Measurements from ENCODE around the gene HUWE1.

Gene HUWE1

GRCh38 chrX:53685711-53686110 lies 808 bp downstream of the HUWE1 start:
- no peak for DNase-seq (ENCODE audit: extremely low read depth in 1 of 2, low read depth in 1 of 2)

DNA sequence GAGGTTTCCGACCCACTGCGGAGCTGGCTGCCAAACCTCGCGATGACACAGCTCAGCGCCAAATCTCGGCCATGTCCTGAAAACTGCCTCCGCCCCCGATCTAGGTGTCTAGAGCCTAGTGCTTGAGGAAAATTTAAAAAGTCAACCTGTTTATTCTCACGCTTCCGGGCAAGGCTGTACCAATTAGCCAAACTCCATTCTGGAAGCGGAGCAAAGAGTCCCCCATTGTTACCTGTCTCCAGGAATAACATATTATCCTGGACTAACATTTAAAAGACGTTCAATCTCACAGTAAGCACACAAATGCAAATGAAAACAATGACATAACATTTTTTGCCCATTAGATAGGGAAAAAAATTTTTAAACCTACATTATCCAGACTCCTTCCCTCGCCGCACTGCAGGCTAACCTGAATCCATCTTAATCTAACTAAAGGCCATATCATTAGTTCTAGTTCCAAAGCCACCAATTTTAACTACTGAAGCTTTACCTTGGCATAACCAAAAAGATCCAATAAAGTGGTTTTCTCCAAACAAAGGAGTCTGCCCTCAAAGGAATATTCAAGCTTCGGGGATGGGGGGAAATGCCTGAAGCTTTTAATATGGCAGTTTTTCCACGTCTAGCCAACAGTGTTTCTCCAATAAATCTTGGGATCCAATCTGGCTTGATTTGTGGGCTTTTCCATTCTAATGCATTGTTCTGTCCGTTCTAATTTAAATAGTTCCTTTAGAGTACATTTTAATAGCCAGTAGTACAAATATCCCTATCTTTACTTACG lies 1.9 kb downstream of the HUWE1 start:
- no peak for DNase-seq (ENCODE audit: extremely low read depth in 1 of 2, low read depth in 1 of 2)

- peak; percentile 67 to 84 for DNase-seq (ENCODE audit: extremely low read depth in 1 of 2, low read depth in 1 of 2)
Measured at GRCh38 chrX:53683556-53684414, 2.7 kb downstream of the HUWE1 start.

DNA sequence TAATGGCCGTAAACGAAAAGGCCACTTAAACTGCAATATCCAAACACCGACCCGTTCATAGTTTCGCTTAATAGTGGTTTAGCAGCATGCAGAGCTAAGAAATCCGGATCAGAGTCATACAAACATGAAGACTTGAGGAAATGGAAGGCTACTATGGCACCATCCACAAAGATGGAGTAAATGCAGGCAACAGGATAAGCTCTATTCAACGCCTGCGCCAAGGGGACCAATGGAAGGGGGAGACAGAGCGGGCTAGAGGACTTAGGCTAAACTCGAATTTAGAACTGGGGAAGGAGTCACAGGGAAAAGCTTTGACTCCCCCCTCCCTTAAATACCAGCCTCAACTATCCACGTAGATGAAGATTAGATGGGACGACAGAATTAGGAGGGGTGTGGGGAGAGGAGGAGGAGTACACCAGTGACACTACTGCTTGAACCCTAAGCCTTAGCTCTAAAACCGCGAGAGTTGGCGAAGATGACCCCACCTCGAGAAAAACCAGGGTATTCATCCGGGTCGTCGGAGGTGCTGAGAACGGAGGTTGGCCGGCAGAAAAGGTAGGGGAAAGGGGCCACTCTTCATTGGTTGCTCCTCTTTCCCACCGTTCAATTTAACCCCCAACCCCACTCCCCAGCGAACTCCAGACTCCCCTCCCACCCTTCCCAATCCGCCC lies 3.5 kb downstream of the HUWE1 start:
- DNase-seq (ENCODE audit: extremely low read depth in 1 of 2, low read depth in 1 of 2), result no peak

- no peak for DNase-seq (ENCODE audit: extremely low read depth in 1 of 2, low read depth in 1 of 2)
Measured at GRCh38 chrX:53681661-53682060, 4.9 kb downstream of the HUWE1 start.

GRCh38 chrX:53678667-53679066 lies 7.9 kb downstream of the HUWE1 start:
- no peak for DNase-seq (ENCODE audit: extremely low read depth in 1 of 2, low read depth in 1 of 2)

- no peak for DNase-seq (ENCODE audit: extremely low read depth in 1 of 2, low read depth in 1 of 2)
Measured at GRCh38 chrX:53677286-53677685, 9.2 kb downstream of the HUWE1 start.

- no peak for DNase-seq (ENCODE audit: extremely low read depth in 1 of 2, low read depth in 1 of 2)
Measured at GRCh38 chrX:53674581-53674980, 11.9 kb downstream of the HUWE1 start.

- DNase-seq (ENCODE audit: extremely low read depth in 1 of 2, low read depth in 1 of 2), result no peak
Measured at GRCh38 chrX:53669258-53669657, 17.3 kb downstream of the HUWE1 start.

DNA sequence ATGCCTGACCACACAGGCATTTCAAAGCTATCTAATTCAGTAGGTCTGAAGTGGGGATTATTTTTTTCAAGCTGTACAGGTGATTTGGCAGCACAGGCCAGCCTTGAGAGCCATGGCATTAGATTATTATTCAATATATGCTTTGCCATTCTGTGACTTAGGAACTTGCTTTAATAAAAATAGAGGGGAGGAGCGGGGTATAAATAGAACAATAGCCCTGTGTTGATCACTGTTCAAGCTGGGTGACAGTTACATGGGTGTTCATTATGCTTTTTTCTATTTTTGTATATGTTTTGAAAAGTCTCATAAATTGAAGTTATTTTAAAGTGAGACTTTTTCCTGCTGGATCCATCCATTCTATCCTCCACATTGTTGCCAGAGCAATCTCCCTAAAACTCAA lies 20.3 kb downstream of the HUWE1 start:
- no peak for DNase-seq (ENCODE audit: extremely low read depth in 1 of 2, low read depth in 1 of 2)

GRCh38 chrX:53660004-53660403 lies 26.5 kb downstream of the HUWE1 start:
- DNase-seq (ENCODE audit: extremely low read depth in 1 of 2, low read depth in 1 of 2), result no peak

DNA sequence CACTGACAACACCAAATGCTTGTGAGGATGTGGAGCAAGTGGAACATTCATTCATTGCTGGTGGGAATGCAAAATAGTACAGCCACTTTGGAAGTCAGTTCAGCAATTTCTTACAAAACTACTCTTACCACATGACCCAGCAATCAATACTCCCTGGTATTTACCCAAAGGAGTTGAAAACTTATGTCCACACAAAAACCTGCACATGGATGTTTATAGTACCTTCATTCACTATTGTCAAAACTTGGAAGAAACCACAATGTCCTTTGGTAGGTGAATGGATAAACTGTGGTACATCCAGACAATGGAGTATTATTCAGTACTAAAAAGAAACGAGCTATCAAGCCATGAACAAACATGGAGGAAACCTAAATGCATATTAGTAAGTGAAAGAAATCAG lies 27.5 kb downstream of the HUWE1 start:
- DNase-seq (ENCODE audit: extremely low read depth in 1 of 2, low read depth in 1 of 2), result no peak

DNA sequence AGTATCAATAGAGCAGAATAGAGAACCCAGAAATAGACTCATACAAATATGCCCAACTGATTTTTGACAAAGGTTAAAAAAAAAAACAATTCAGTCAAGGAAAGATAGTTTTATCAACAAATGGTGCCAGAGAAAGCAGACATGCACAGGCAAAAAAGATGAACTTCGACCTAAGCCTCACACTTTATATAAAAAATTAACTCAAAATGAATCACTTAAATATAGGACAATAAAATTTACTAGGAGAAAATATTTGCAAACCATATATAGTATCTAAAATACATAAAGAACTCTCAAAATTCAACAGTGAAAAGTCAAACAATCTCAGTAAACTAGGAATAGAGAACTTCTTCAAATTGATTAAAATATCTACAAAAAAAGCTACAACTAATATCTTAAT lies 29.7 kb downstream of the HUWE1 start:
- DNase-seq (ENCODE audit: extremely low read depth in 1 of 2, low read depth in 1 of 2), result no peak

DNA sequence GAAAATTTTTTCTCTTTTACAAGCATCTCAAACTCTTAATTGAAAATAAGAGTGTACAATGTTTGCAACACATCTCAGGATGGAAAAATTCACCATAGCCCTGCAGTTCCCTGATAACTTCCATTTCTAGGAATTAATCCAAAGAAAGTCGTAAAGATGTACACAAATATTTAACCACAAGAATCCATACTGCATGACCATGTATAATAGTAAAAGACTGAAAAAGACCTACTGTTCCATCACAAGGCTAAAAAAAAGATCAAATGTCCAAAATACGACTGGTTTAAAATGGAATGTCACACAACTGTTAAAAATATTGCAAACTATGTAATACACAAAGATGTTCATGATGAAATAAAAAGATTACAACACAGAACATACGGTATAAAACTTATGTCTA lies 32.1 kb downstream of the HUWE1 start:
- no peak for DNase-seq (ENCODE audit: extremely low read depth in 1 of 2, low read depth in 1 of 2)

DNA sequence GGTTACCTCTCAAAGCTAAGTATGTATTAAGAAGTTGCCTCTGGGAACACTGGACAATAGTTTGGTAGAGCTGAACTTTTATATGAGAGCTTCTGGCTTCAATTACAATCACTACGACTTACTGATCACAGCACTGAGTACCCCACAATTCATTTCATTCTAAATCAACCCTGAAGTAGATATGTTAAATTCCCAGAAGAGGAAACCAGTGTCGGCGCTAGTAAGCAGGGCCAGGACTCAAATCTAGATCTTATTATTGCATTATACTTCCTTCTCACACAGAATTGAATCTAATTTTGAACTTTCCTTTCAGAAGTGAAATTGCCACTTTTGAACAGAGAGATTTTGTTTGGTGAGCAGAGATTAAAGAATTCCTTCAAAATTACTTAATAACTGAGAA lies 41.8 kb downstream of the HUWE1 start:
- DNase-seq (ENCODE audit: extremely low read depth in 1 of 2, low read depth in 1 of 2), result no peak

- DNase-seq (ENCODE audit: extremely low read depth in 1 of 2, low read depth in 1 of 2), result no peak
Measured at GRCh38 chrX:53642337-53642736, 44.2 kb downstream of the HUWE1 start.

GRCh38 chrX:53639257-53639656 lies 47.3 kb downstream of the HUWE1 start:
- DNase-seq (ENCODE audit: extremely low read depth in 1 of 2, low read depth in 1 of 2), result no peak

DNA sequence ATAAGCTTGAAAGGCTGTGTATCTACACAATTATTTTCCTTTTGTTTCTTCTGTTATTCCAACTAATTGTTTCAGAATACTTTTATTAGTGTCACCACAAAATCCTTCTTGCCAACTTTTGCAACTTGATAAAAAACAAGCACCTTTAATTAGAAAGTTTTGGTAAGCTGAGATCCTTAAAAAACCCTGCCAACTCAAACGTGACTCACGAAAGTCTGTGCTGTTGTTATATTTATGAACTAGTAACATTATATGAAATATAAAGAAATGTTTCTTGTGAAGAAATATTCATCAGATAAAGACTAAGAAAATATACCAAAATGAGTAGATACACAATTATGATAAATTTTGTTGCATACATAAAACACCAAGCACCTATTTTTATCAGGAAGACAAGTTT lies 49.0 kb downstream of the HUWE1 start:
- no peak for DNase-seq (ENCODE audit: extremely low read depth in 1 of 2, low read depth in 1 of 2)

GRCh38 chrX:53631156-53631555 lies 55.4 kb downstream of the HUWE1 start:
- DNase-seq (ENCODE audit: extremely low read depth in 1 of 2, low read depth in 1 of 2), result no peak

DNA sequence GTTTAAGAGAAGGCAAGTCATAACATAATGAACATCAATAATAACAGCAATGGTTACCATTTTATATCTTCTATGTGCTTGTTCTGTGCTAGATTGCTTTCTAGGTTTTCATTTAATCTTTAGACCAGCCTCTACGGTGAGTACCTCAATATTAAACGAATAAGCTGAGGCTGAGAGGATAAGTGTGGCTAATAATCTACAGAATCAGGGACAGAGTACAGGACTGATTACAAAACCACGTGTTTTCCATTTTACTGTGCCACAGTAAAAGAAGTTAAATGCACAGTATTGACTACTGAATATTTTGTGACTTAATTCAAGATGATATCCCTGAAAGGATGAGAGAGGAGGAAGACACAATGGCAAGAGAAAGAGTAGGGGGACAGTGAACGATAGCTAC lies 56.3 kb downstream of the HUWE1 start:
- DNase-seq (ENCODE audit: extremely low read depth in 1 of 2, low read depth in 1 of 2), result no peak

DNA sequence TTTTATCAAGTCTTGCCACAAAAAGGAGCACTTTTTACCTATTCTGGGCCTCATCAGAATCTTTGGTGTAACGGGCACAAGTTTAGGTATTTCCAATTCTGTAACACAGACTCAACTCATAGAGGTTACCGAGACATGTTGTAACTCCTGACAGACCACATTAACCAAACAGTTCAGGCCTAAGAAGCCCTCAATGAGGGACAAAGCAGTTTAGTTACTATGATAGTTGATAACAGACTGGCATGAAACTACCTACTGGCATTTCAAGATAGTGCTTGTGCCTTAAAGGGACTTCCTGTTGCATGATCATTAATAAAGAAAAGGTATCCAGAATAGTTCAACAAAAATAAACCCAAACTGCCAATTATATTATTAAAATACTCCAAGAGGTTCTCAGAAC lies 64.1 kb downstream of the HUWE1 start:
- no peak for DNase-seq (ENCODE audit: extremely low read depth in 1 of 2, low read depth in 1 of 2)
